HG03342 (cell line): ENCODE data around the gene MEIS1.

ENCODE experiments used
- ATAC-seq: cut with Tn5 transposase; IDR thresholded peaks from one replicate; pipeline ENCODE4 v1.9.1; 2021; ENCODE audit warnings: mild to moderate bottlenecking, moderate library complexity; ENCODE audit not compliant: unreplicated experiment

Gene MEIS1

DNA sequence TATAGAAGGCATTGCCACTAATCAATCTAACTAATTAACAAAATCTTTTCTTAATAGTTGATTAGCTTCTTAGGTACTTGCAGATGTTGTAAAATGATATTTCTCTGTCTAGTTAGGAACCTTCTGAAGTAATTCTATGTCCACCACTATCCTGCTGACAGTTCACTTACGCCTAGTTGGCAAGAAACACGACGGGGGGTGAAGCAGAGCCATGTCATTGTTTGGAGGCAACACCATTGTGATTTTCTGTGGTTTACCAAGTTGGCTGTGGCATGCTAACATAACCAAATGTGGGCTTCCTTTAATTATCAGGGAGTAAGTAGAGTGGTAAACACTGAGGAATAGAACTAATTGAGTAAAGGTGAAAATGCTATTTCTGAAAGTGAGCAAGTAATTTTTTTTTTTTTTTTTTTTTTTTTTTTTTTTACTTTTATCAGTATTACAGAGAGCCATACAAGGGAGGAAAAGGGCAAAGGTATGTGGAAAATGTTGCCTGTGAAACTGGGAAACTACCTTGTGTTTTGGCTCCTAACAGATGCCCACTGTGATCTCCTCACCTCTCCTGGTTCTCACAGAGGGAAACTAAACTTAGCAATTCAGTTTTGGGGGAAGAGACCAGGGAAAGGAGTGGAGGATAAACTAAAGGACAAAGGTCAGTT, 126.8 kb downstream of the MEIS1 start:
- ATAC-seq, result no peak

DNA sequence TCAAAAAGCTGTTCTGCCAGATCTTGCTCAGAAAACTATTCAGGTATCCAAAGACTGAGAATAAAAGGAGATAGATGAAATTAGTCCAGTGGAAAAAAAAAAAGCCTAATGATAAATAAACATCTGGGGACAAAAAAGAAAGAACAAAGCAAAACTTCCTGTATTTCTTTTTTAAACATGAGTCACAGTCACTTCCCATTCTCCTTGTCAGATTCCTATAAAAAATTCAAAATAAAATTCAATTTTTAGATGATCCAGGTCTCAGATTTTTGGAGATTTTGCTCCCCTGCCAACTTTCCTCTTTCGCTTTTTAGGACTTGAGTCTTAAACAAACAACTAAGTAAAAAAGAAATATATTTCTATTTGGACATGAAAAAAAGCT, 127.4 kb downstream of the MEIS1 start:
- ATAC-seq, result no peak

DNA sequence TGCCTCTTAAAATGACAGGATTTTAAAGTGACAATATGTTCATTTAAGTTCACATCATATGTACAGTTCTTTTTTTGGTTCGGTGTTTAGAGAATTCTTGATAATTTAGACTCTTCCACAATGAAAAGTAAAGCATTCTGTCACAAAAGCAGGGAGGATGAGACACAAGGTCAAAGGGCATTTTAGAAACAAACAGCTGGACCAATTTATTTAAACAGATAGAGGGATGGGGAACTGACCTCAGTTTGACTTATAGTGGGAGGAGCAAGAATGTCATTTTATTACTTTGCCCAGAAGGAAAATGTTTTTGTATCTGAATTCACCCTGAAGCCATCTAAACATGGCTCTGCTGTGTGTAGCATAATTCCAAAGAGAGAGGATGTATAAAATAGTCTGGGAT, 128.5 kb downstream of the MEIS1 start:
- no peak for ATAC-seq

DNA sequence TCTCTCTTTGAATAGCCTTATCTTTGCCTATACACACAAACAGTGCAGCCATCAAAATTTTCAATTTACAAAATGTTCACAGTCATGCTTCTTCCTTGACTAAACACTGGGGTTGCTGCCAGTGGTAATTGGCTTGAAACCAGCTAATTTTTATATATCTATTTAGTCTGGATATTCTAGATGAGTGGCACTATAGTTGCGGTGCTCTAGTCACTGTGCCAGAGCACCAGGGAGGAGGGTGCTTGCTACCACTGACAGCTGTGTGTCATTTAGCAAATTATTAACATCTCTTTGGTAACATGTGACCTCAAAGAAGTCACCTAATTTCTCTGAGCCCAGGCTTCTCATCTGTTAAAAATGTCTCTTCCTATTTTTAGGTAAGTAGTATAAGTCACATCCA, 130.4 kb downstream of the MEIS1 start:
- ATAC-seq, result no peak

DNA sequence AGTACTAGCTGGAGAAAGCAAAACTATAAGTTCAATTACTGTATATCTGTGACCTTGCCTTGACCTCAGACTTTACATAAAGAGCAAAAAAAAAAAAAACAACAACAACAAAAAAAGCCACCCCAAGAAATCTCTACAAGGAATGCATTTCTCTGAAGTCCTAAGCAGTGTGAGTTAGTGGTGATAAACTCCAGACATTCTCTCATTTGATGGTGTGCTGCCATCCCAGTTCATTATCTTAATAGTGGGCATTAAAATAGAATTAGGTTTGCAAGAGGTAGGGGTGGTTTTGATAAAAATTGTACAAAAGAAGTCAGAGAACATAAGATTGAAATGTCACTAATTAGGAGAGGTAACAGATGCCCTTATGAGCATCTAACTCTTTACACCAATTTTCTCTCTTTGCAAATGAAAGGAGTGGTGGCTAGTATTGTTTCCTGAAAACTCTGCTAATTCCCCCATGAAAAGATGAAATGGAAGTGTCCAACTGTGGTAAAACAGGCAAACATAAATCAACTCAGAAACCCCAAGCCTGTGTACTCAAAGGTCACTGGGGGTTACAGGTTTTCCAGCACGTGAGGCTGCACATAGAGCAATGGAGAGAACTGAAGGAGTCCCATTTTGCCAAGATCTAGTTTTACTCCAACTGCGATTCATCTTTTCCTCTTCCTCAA, 131.9 kb downstream of the MEIS1 start:
- no peak for ATAC-seq

DNA sequence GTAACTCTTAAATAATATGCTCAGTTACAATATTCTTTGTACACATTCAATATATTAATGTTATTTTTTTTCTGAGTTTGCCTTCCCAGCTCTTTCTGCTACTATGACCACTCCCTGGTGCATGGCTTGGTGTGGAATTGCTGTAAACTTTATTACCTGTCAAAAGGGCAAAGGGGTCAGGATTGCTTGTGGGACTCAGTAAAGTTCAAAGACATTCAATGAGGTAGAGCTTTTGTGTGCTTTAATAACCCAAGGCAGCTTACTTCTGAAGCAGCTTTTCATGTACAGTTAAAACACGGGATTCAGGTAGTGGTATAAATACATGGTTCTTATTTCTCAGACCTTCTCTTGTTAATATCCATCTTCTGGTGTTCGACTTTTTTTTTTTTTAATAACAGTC, 132.8 kb downstream of the MEIS1 start:
- ATAC-seq, result no peak

DNA sequence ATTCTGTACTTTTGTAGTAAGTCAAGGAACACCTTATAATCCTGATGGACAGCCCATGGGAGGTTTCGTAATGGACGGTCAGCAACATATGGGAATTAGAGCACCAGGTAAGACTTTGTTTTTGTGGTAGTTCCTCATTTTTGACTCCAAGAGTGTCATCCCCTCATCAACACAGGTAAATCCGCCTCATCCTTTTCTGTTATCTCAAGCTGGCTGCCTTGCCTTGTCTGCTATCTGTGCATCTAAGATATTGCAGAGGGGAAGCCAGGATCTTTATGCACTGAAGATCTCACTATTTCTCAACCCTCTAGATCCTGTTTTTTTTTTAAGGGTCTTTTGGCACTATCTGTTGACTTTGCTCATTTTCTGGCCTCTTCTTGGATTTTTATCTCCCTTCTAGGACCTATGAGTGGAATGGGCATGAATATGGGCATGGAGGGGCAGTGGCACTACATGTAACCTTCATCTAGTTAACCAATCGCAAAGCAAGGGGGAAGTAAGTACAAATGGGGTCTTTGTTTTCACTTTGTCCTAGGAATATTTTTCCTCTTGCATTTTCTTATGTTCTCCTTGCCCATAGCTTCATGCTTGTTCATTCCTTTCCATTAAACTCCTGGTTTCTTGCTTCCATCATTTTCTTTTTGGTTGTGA, 133.8 kb downstream of the MEIS1 start:
- ATAC-seq, result no peak

DNA sequence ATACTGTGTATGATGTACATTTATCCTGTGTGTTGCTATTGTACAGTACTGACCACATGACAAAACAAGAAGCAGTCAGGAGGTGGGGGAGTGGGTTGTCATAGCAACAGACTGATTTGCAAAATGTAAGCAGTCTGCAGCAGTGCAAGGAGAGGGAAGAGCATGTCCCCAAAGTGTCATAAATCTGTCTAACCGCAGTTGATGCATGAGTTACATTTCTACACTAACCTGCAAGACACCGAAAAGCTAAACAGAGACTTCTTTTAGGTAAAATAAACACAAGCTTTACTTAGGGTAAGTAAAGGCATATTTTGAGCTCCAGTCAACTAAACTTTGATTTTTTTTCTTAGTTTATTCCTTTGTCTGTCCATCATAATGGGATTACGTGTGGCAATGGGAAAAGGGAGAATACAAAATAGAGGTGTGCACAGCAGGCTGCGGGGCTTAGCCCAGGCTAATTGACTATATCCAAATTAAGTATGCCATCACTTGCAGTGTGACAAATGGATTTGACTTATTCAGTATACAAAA, 134.5 kb downstream of the MEIS1 start:
- ATAC-seq, result no peak

DNA sequence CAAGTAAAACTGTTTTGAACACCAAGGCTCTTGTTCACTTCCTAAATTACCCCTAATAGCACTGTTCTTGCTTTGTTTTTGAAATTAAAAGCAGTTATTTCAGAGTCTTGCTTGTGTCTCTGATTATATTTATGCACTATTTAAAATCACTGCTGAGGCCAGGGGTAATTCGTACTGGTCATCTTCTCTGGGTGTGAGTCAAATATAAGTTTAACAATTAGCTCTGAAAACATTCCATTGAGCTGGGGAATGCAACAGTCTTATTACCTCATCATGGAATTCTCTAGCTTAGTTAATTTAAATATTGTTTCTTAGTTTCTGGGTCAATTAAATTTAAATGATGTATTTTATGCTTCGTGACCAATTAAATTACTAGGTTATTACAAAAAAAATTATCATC, 135.0 kb downstream of the MEIS1 start:
- ATAC-seq, result no peak

DNA sequence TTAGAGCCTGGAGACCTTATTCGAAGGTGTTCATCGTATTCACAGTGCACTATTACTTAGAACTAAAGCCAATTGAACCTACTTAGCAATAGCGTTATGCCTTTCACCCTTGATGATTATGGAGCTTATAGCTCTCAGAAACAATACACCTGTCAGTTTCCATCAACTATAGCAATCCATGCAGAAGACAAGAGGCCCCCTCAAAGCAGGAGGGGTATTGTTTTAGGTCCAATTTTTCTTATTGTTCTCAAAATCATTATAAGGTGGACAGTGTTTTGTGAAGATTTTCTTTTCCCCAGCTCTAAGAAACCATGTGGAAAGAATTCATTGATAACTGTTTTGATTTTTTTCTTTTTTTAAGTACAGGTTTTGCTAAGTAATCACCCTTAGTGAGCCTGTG, 135.5 kb downstream of the MEIS1 start:
- no peak for ATAC-seq

DNA sequence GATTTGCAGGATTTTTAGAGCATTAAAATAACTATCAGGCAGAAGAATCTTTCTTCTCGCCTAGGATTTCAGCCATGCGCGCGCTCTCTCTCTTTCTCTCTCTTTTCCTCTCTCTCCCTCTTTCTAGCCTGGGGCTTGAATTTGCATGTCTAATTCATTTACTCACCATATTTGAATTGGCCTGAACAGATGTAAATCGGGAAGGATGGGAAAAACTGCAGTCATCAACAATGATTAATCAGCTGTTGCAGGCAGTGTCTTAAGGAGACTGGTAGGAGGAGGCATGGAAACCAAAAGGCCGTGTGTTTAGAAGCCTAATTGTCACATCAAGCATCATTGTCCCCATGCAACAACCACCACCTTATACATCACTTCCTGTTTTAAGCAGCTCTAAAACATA, 137.0 kb downstream of the MEIS1 start:
- no peak for ATAC-seq

DNA sequence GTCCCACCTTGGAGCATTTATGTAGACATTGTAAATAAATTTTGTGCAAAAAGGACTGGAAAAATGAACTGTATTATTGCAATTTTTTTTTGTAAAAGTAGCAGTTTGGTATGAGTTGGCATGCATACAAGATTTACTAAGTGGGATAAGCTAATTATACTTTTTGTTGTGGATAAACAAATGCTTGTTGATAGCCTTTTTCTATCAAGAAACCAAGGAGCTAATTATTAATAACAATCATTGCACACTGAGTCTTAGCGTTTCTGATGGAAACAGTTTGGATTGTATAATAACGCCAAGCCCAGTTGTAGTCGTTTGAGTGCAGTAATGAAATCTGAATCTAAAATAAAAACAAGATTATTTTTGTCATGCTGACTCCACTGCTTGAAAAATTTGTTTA, 137.5 kb downstream of the MEIS1 start:
- no peak for ATAC-seq

DNA sequence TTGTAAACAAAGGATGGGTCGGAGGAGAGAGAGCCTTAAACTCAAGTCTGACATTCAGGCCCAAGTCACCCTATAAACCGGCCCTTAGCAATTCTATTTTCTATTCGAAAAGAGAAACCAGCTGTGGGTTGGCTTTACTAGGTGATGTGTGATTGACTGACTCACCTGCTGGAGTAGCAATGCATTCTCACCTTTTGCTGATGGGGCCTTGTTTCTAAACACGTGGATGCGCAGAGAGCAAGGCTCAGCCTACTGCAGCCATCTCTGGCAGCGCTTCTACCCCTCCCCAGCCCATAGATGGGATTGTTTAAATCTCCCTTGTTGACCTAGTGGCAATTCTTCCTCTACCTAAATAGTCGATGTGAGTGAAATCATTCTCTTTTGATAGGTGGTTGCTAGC, 138.5 kb downstream of the MEIS1 start:
- ATAC-seq, result no peak

DNA sequence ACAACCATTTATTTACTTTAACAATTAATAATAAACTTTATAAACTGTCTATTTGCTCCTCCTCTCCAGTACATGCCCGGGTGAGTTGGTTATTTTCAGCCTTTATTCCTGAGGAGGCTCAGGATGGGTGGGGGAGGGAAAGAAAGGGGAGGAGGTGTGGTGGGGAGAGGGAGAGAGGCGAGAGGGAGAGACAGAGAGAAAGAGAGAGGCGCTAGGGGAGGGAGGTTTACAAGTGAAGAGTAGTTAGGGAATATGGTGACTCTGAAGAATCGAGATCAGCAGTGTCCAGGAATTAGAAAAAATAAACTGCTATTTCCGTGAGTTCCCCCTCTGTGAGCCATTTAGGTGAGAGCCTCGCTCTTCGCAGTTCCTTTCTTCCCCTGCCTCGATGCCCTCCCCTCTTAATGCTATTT, 138.9 kb downstream of the MEIS1 start:
- no peak for ATAC-seq

DNA sequence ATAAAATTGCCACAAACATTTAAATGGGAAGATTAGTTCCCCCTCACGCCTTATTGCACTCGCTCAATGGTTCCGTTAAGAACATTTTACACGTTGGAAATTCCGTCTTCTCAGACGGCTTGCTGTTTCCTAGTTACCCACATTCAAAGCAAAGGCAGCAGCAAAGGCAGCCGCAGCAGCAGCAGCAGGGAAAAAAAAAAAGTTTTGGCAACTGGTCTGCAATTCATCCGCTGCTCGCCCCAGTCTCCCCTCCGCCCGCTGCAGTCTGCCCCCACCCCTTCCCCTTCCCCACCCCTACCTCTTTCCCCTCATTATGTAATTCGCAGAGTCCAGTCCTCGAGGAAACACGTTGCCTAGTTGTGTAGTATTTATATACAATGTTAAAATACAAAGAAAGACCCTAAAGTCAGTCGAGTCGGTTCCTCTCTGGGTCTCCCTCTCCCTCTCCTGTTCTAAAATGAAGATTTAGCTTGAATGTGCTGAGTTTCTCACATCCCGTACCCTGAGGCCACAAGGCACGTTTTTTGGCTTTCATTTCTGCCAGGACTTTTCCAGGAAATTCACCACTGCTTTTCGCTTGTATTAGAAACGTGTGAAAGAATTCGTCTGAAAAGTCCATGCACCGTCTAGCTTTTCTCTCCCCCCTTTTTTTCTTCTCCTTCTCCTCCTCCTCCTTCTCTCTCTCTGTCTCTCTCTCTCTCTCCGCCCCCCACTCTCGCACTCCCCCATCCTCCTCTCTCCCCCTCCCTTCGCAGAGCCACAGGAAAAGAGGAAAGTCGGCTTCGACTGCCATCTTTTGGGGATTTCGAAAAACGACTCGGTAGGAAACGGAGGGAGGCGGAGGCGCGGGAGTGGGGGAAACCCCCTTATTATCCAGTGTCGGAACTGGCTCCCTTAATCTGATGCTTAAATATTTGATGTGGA, 140.0 kb downstream of the MEIS1 start:
- ATAC-seq, result no peak

DNA sequence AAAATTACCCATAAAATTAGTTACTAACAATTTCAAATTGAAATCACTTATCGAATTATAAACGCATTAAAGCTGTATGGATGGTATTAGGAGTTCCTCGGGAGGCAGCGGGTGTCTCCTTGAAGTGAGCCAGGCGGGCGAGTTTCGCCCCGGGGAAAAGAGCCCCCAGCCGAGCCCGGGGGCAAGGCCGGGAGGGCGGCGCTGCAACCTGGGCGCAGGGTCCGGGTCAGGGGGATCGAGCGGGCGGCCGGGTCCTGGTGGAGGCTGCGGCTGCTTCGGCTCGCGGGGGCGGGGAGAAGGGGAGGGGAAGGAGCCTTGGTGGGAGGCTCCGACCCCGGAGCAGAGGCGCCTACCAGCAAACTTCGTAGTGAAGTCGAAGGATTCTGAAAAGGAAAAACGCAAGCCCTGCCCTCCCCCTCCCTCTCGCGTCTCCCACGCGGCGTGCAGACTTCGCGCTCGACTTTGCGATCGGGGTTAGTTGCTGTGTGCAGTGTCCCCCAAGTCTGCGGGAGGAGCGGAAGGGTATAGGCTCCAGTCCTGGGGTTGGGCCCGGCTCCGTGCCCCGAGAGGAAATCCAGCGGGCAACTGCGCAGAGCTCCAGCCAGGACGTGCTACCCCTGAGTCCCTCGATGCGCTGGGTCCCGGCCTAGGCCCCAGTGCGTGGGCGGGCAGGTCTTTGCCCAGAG, 140.8 kb downstream of the MEIS1 start:
- no peak for ATAC-seq

DNA sequence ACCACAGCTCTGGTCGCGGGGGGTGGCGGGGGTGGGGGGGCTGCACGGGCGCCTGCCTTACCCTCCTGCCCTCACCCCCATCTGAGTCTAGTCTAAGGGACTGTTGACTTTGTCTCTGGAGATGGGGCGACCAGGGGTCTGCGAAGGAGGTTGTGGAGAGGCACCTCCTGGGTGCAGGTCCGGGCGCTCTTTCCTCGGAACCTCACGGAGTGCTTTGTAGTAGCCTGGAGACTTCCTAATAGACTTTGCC, 141.3 kb downstream of the MEIS1 start:
- no peak for ATAC-seq

DNA sequence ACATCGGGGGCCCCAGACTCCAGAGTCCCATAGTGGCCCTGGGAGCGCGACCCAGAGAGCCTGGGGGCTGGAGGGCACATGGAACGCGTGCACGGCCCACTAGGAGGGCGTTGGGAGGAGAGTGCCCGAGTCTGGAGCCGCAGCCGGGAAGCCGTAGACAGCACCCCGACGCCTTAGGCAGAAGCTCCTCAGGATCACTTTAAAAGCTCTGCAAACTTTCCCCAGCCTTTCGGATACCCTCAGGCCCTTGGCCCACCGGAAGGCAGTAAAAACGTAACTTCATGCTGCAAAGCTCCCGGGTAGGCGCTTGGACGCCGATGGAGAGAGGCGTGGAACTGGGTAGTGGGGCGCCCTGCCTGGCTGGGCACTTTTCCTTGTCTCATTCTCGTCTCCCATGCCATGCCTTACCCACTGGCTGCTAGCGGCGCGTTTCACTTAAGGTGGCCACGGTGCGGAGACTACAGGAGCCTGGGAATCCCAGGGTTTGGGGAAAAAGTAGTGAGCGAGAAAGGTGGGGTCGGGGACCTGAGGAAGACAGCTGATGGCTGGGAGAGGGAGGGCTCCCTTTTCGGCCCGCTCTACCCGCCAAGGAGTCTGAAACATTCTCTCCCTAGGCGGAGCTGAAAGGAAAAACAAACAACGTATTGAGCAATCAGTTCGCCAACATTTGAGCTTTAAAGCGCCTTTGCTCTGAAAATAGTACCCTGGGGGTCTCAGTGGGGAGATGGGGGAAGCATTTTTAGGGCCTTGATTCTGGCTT, 141.8 kb downstream of the MEIS1 start:
- ATAC-seq, result no peak

DNA sequence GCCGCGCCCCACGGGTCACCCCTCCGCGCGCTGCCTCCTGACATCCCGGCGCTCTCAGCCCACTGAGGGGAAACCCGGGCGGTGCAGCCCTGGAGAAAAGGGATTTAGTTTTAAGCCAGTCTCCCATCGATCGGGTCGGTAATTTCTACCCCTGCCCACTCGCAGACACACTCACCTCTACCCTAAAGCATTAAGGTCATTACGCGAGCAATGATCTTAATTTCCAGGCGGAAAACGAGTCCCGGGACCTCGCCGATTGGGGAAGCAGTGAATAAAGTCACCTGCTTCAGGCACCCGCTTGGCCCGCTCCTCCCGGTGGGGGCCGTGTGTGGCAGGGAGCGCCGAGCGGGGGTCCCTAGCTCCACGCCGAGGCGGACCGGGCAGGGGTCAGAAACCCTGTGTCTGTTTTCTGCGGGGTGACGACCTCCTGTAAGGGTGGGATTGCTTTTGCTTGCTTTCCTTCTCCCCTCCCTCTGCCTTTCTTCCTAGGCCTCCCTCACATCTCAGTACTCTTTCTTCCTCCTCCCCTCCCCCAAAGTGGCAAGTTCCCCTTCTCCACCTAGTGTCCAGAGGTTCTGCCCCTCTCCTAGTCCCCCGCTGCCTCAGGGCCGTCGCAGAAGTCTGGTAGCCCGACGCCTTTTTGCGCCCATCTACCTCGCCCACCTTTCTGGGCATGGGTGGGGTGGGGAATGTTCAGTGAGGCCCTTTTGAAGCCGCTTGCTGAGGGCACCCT, 142.6 kb downstream of the MEIS1 start:
- no peak for ATAC-seq
